ENCODE measurements around the gene PID1.

PID1 gene

GRCh38 chr2:229071292-229071976, 199.7 kb downstream of the PID1 start:
- in situ Hi-C loops (cut with MboI; ENCODE audit: low sequenced_read_pairs, unreplicated experiment): no loop called here
- DNase-seq (ENCODE audit: low spot score): no peak

GRCh38 chr2:229066121-229066715, 204.9 kb downstream of the PID1 start:
- in situ Hi-C loops (cut with MboI; ENCODE audit: low sequenced_read_pairs, unreplicated experiment): no loop called here
- DNase-seq (ENCODE audit: low spot score): no peak

More at GRCh38 chr2:229071292-229071976, 199.7 kb downstream of the PID1 start:
- no peak for TF ChIP-seq CTCF (IDR thresholded peaks at IDR 0.05; ENCODE audit: borderline replicate concordance, control extremely low read depth, extremely low read depth, insufficient read depth, missing control alignments)

DNA sequence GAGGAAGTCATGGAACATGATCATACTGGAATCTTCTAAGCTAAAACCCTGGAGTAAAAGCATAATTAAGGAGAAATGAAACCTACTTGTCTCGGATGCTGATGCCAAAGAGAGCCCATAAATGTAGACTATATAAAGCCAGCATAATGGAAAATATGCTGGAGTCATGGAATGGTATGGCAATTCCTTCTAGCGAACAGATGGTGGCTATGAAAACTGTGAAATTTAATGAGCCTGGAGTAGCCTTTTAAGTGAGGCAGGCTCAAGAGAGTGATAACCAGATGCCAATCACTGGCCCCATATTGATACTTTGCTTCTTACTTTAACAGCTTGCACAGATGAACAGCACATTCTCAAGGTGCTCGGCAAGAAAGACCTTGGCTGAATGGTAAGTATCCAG, 206.3 kb downstream of the PID1 start:
- no peak for TF ChIP-seq CTCF (IDR thresholded peaks at IDR 0.05; ENCODE audit: borderline replicate concordance, control extremely low read depth, extremely low read depth, insufficient read depth, missing control alignments)
- no peak for DNase-seq (ENCODE audit: low spot score)
- in situ Hi-C loops (cut with MboI; ENCODE audit: low sequenced_read_pairs, unreplicated experiment): no loop called here

More at GRCh38 chr2:229066121-229066715, 204.9 kb downstream of the PID1 start:
- no peak for TF ChIP-seq CTCF (IDR thresholded peaks at IDR 0.05; ENCODE audit: borderline replicate concordance, control extremely low read depth, extremely low read depth, insufficient read depth, missing control alignments)

GRCh38 chr2:229060147-229060546, 210.9 kb downstream of the PID1 start:
- no peak for TF ChIP-seq CTCF (IDR thresholded peaks at IDR 0.05; ENCODE audit: borderline replicate concordance, control extremely low read depth, extremely low read depth, insufficient read depth, missing control alignments)
- in situ Hi-C loops (cut with MboI; ENCODE audit: low sequenced_read_pairs, unreplicated experiment): no loop called here

DNA sequence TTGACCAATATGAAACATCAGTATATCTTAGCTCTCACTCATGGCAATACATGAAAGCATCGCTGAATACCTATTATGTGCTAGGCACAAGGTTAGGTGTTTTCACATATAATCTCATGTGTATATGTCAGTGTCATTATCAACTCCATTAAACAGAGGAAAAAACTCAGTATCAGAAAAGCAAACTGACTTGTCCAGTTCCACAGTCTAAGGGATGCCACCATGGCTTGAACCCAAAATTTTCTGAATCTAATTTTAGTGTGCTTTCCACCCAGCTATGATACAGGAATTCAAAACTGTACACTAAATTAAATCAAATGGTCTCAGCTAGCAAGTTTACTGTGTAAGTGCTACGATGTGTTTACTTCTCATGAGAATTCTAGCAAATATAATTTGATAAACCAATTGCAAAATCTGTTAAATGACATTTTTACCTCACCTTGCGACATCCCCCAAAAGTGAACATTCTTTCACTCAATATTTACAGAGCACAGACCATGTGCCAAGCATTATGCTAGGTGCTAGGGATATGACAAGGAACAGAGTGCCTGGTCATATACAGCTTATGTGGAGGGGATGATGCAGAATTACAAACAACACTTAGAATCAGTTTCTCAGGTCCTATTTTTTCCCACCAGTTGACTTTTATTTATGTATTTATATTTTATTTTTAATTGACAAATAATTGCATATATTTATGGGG, 211.6 kb downstream of the PID1 start:
- in situ Hi-C loops (cut with MboI; ENCODE audit: low sequenced_read_pairs, unreplicated experiment): no loop called here
- TF ChIP-seq CTCF (IDR thresholded peaks at IDR 0.05; ENCODE audit: borderline replicate concordance, control extremely low read depth, extremely low read depth, insufficient read depth, missing control alignments): no peak
- DNase-seq (ENCODE audit: low spot score): no peak

More at GRCh38 chr2:229060147-229060546, 210.9 kb downstream of the PID1 start:
- DNase-seq (ENCODE audit: low spot score): no peak

GRCh38 chr2:229057976-229058553, 213.0 kb downstream of the PID1 start:
- DNase-seq (ENCODE audit: low spot score): no peak
- TF ChIP-seq CTCF (IDR thresholded peaks at IDR 0.05; ENCODE audit: borderline replicate concordance, control extremely low read depth, extremely low read depth, insufficient read depth, missing control alignments): no peak
- in situ Hi-C loops (cut with MboI; ENCODE audit: low sequenced_read_pairs, unreplicated experiment): no loop called here
